Measurements from ENCODE around the gene DLAT. TPM values are rescaled to one million over a fixed set of nuclear protein-coding genes. Genes with fewer than 3 reads are reported as not detected.
"Not testable (repeated sequence)": the region's sequence is repeated elsewhere in the genome, so short reads cannot be mapped to it uniquely, and the experiment has no call there.

The DLAT gene
- total RNA-seq, 1 donor from 2014 or later = 24.9 TPM

- Mint-ChIP-seq H3K27me3 (ENCODE audit: low read depth) (no peaks in the 10 kb centered on the region), H3K36me3 (ENCODE audit: low read depth) (peaks cover 30% of the 10 kb centered on the region), H3K27ac (ENCODE audit: unreplicated experiment) (no peak overlapping the region), H3K4me3 (ENCODE audit: unreplicated experiment) (no peak overlapping the region), H3K4me1 (ENCODE audit: low read depth) (peaks cover 3% of the 10 kb centered on the region), H3K9me3 (ENCODE audit: low read depth) (peaks cover 1% of the 10 kb centered on the region)
- TF ChIP-seq CTCF (IDR thresholded peaks at IDR 0.05) = no peak
- no peak for DNase-seq (ENCODE audit: low spot score)
Measured at GRCh38 chr11:112042161-112042960, 17.2 kb downstream of the DLAT start.

GRCh38 chr11:112042961-112043304, 17.7 kb downstream of the DLAT start:
- H3K4me1 Mint-ChIP-seq (ENCODE audit: low read depth) = peaks cover 3% of the 10 kb centered on the region
- no peak overlapping the region for H3K27ac Mint-ChIP-seq (ENCODE audit: unreplicated experiment)
- no peak overlapping the region for H3K4me3 Mint-ChIP-seq (ENCODE audit: unreplicated experiment)
- H3K9me3 Mint-ChIP-seq (ENCODE audit: low read depth) = peaks cover 3% of the 10 kb centered on the region
- TF ChIP-seq CTCF (IDR thresholded peaks at IDR 0.05) = no peak
- H3K36me3 Mint-ChIP-seq (ENCODE audit: low read depth) = peaks cover 33% of the 10 kb centered on the region
- no peak for DNase-seq (ENCODE audit: low spot score)
- no peaks in the 10 kb centered on the region for H3K27me3 Mint-ChIP-seq (ENCODE audit: low read depth)

- Mint-ChIP-seq H3K4me1 (ENCODE audit: low read depth) (peaks cover 17% of the 10 kb centered on the region), H3K36me3 (ENCODE audit: low read depth) (peaks cover 28% of the 10 kb centered on the region), H3K27me3 (ENCODE audit: low read depth) (no peaks in the 10 kb centered on the region), H3K4me3 (ENCODE audit: unreplicated experiment) (no peak overlapping the region), H3K9me3 (ENCODE audit: low read depth) (peaks cover 3% of the 10 kb centered on the region), H3K27ac (ENCODE audit: unreplicated experiment) (no peak overlapping the region)
- TF ChIP-seq CTCF (IDR thresholded peaks at IDR 0.05) = no peak
- no peak for DNase-seq (ENCODE audit: low spot score)
Measured at GRCh38 chr11:112044961-112045360, 19.8 kb downstream of the DLAT start.

GRCh38 chr11:112046647-112047046, 21.4 kb downstream of the DLAT start:
- Mint-ChIP-seq H3K4me1 (ENCODE audit: low read depth) (peaks cover 17% of the 10 kb centered on the region), H3K36me3 (ENCODE audit: low read depth) (peaks cover 28% of the 10 kb centered on the region)
- H3K4me3 Mint-ChIP-seq (ENCODE audit: unreplicated experiment) = not testable (repeated sequence)

GRCh38 chr11:112048256-112048655, 23.0 kb downstream of the DLAT start:
- H3K27me3 Mint-ChIP-seq (ENCODE audit: low read depth); H3K4me3 Mint-ChIP-seq (ENCODE audit: unreplicated experiment); H3K9me3 Mint-ChIP-seq (ENCODE audit: low read depth); DNase-seq (ENCODE audit: low spot score): not testable (repeated sequence)
- H3K36me3 Mint-ChIP-seq (ENCODE audit: low read depth) = peaks cover 30% of the 10 kb centered on the region
- H3K27ac Mint-ChIP-seq (ENCODE audit: unreplicated experiment) = peak overlapping the region; percentile 97
- peaks cover 14% of the 10 kb centered on the region for H3K4me1 Mint-ChIP-seq (ENCODE audit: low read depth)

More at GRCh38 chr11:112046647-112047046, 21.4 kb downstream of the DLAT start:
- not testable (repeated sequence) for H3K27me3 Mint-ChIP-seq (ENCODE audit: low read depth); DNase-seq (ENCODE audit: low spot score); H3K27ac Mint-ChIP-seq (ENCODE audit: unreplicated experiment); H3K9me3 Mint-ChIP-seq (ENCODE audit: low read depth)

GRCh38 chr11:112049777-112050176, 24.6 kb downstream of the DLAT start:
- Mint-ChIP-seq H3K27ac (ENCODE audit: unreplicated experiment) (no peak overlapping the region), H3K27me3 (ENCODE audit: low read depth) (no peaks in the 10 kb centered on the region), H3K4me1 (ENCODE audit: low read depth) (peaks cover 14% of the 10 kb centered on the region), H3K36me3 (ENCODE audit: low read depth) (peaks cover 33% of the 10 kb centered on the region), H3K9me3 (ENCODE audit: low read depth) (peaks cover 3% of the 10 kb centered on the region), H3K4me3 (ENCODE audit: unreplicated experiment) (no peak overlapping the region)
- DNase-seq (ENCODE audit: low spot score) = no peak
- no peak for TF ChIP-seq CTCF (IDR thresholded peaks at IDR 0.05)
